Measurements from ENCODE around the gene NDUFV1. TPM values are rescaled to one million over a fixed set of nuclear protein-coding genes. Genes with fewer than 3 reads are reported as not detected.

Gene NDUFV1
- total and polyA plus RNA-seq, 9 of the 15 experiments (the other 6 are each of a cell fraction or from before 2014, with no cell fraction given): 10.8 to 423 (median 209) TPM

DNA sequence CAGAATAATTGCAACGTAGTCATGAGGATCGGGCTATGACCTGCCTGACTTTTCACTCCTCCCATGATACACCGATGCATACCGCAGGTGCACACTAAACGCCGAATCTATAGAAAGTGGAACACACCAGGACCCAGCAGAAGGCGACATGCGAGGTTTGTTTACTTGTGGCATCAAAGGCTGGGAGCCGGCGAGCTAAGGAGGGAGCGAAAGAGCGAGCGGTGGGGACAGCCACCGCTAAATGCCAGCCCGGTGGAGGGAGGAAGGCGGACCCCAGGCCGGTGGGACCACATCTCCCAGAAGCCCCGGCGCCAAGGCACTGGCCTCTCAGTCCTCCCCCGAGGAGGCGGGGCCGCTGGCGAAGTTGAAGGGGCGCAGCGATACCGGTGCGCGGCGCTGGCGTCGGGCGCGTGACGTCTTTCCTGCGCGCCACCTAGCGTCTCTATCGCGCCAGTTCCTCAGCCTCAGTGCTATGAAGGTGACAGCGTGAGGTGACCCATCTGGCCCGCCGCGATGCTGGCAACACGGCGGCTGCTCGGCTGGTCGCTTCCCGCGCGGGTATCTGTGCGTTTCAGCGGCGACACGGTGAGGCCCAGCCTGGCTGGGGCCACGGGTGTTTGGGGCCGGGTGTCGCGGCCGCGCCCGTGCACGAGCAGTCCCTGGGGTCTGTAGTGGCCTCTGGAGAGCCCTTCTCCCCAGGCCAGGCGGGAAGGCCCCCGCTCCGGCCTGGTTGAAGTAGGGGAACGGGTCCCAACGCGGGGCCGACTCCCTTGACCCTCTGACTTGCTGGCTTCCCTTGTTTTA, at the start of gene NDUFV1 (continued):
- peak; percentile 47 for TF ChIP-seq KDM5B (IDR thresholded peaks at IDR 0.05; ENCODE audit: insufficient replicate concordance, low read depth, low read length)
- 0 out of 4 replicates have a peak, but pooled peaks of 1 of the 2 experiments have one; percentile 32 for TF ChIP-seq FOXA3 (CRISPR knock-in tag; conservative IDR thresholded peaks at IDR 0.05 in 1 of 2, IDR thresholded peaks at IDR 0.05 in 1 of 2)
- no peak for TF ChIP-seq NUFIP1 (IDR thresholded peaks at IDR 0.05; ENCODE audit: partially characterized antibody)
- no peak for TF ChIP-seq COPS2 (conservative IDR thresholded peaks at IDR 0.05)
- TF ChIP-seq ZNF778 (CRISPR knock-in tag; IDR thresholded peaks at IDR 0.05): no peak
- peak; percentile 83 for TF ChIP-seq ZKSCAN8 (CRISPR knock-in tag; IDR thresholded peaks at IDR 0.05)
- no peak for TF ChIP-seq DPF2 (IDR thresholded peaks at IDR 0.05)
- TF ChIP-seq YBX1 (IDR thresholded peaks at IDR 0.05): no peak
- TF ChIP-seq MEF2D (tag; conservative IDR thresholded peaks at IDR 0.05; ENCODE audit: low read depth): no peak
- TF ChIP-seq EGR1 (conservative IDR thresholded peaks at IDR 0.05): peak; percentile 73
- TF ChIP-seq PRMT5 (CRISPR knock-in tag; IDR thresholded peaks at IDR 0.05): no peak
- TF ChIP-seq ZNF277 (CRISPR knock-in tag; IDR thresholded peaks at IDR 0.05; ENCODE audit: borderline replicate concordance): no peak
- TF ChIP-seq, protein P1, sequence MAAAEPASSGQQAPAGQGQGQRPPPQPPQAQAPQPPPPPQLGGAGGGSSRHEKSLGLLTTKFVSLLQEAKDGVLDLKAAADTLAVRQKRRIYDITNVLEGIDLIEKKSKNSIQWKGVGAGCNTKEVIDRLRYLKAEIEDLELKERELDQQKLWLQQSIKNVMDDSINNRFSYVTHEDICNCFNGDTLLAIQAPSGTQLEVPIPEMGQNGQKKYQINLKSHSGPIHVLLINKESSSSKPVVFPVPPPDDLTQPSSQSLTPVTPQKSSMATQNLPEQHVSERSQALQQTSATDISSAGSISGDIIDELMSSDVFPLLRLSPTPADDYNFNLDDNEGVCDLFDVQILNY (CRISPR knock-in tag; IDR thresholded peaks at IDR 0.05): no peak
- TF ChIP-seq KLF10 (CRISPR knock-in tag; IDR thresholded peaks at IDR 0.05): no peak
- TF ChIP-seq, protein P2, sequence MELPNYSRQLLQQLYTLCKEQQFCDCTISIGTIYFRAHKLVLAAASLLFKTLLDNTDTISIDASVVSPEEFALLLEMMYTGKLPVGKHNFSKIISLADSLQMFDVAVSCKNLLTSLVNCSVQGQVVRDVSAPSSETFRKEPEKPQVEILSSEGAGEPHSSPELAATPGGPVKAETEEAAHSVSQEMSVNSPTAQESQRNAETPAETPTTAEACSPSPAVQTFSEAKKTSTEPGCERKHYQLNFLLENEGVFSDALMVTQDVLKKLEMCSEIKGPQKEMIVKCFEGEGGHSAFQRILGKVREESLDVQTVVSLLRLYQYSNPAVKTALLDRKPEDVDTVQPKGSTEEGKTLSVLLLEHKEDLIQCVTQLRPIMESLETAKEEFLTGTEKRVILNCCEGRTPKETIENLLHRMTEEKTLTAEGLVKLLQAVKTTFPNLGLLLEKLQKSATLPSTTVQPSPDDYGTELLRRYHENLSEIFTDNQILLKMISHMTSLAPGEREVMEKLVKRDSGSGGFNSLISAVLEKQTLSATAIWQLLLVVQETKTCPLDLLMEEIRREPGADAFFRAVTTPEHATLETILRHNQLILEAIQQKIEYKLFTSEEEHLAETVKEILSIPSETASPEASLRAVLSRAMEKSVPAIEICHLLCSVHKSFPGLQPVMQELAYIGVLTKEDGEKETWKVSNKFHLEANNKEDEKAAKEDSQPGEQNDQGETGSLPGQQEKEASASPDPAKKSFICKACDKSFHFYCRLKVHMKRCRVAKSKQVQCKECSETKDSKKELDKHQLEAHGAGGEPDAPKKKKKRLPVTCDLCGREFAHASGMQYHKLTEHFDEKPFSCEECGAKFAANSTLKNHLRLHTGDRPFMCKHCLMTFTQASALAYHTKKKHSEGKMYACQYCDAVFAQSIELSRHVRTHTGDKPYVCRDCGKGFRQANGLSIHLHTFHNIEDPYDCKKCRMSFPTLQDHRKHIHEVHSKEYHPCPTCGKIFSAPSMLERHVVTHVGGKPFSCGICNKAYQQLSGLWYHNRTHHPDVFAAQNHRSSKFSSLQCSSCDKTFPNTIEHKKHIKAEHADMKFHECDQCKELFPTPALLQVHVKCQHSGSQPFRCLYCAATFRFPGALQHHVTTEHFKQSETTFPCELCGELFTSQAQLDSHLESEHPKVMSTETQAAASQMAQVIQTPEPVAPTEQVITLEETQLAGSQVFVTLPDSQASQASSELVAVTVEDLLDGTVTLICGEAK (IDR thresholded peaks at IDR 0.05): peak; percentile 84
- TF ChIP-seq, protein P2 (CRISPR knock-in tag; IDR thresholded peaks at IDR 0.05): no peak
- no peak for TF ChIP-seq FUS (optimal IDR thresholded peaks at IDR 0.05; ENCODE audit: low read depth, low read length)
